Left colon (tissue), 2 donors: ENCODE data around the gene RFTN1. TPM values are rescaled to one million over a fixed set of nuclear protein-coding genes. Genes with fewer than 3 reads are reported as not detected.

Experiments
- ATAC-seq: fragments of 200-7000 bp; cut with Tn5 transposase; one replicate; pipeline ENCODE4 v1.9.1; 2020; ENCODE audit warnings: mild to moderate bottlenecking, moderate library complexity
- DNase-seq, 2 donors: peaks; one replicate each; pipeline ENCODE4 v3.0.0-alpha.2; 2020
- intact Hi-C, 2 donors: fragments of 100-400 bp; cut with DNase I in 1 of 2; cut with micrococcal nuclease in 1 of 2; formaldehyde crosslinking; loops; one replicate each; pipeline versions ENCODE4 v1.11.2 to v1.14.0; 2022; cut with DNase I, micrococcal nuclease
- total RNA-seq, 2 donors: library from RNA; stranded (reverse); fragmentation: NEBNext Ultra II Directional; extraction: Animal tissue kit (Norgen Biotek cat#: 25700); gene quantifications; one replicate each; pipeline ENCODE4 v1.2.1, GENCODE V29; 2021
- donor health status: DM: no; HTN: no; CAD: no.
- donor health status: DM: yes; HTN: yes; CAD: no.

RFTN1 gene
- total RNA-seq, 2 donors from 2014 or later = 5.3 to 10.0 TPM

DNA sequence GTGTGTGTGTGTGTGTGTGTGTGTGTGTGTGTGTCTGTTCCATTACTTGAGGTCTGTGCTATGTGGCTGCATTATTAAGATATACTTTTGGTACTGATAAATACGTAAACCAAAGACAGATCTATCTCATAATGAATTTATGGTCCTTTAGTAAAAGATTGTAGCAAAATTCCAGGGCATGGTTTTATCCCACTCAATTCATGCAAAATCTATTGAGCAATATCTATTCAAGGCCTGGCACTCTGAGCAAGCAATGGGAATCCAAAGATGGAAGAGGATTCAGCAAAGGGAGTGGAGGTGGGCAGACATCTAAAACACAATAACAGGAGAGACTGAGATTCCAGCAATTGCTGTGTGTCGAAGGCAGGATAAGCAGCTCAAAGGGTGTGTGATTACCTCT lies 86.8 kb downstream of the RFTN1 start:
- ATAC-seq (no peak), DNase-seq (no peak)
- intact Hi-C loops = no loop called here

- intact Hi-C loops = no loop called here
- DNase-seq = no peak
- ATAC-seq = no peak
These were observed 87.5 kb downstream of the RFTN1 start for GRCh38 chr3:16426029-16426400.

- DNase-seq = no peak
- ATAC-seq = no peak
These were observed 88.0 kb downstream of the RFTN1 start for GRCh38 chr3:16425398-16426028.

DNA sequence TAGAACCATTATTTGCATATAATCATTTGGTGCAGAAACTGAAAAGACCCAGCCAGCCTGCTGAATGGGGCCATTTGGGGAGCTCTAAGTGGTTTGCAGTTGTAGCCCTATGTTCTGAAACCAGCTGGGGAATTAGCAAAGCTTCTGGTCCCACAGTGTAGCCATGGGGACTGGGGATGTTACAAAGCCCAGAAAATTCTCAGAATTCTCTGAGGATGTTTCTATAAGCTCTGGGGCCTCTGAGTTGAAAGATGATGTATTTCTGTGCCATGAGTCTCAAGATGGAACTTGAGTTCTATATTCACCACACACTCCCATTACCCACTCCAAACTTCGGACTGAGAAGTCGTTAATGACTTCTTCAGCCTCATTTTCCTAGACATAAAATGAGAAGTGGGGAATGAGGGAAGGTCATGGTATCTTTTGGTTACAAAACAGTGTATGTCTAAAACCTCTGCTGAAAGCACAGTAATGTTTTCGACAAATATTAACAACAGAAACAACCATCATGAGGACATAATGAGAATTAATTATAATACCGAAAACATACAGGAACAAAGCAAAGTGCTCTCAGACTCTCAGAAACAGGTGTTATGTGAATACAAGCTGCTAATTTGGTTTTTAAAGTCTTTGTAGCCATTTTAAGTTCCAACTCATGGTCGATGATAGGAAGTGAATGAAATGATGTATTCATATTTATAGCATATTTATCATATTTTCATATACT lies 89.4 kb downstream of the RFTN1 start:
- ATAC-seq = no peak
- intact Hi-C loops = no loop called here
- DNase-seq = no peak

More at GRCh38 chr3:16425398-16426028, 88.0 kb downstream of the RFTN1 start:
- intact Hi-C loops = no loop called here

DNA sequence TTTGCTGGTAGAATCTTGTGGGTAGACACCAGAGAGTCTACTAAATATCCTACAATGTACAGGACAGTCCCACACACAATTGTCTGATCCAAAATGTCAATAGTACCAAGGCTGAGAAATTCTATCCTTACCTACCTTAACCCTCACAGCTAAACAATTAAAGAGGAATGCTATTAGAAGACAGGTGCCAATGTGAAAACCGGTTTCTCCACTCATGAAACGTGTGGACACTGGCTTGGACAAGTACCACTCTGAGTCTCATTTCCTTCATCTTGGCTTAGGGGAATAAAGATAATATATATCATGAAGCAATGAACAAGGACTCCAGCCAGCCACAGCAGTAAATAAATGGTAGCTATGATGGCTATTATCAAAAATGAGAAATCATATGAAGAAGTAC lies 90.2 kb downstream of the RFTN1 start:
- ATAC-seq (no peak), DNase-seq (no peak)

GRCh38 chr3:16419640-16420241 lies 93.8 kb downstream of the RFTN1 start:
- no peak for ATAC-seq
- intact Hi-C loops = no loop called here
- no peak for DNase-seq

More for the DNA sequence above, 90.2 kb downstream of the RFTN1 start:
- intact Hi-C loops = no loop called here

DNA sequence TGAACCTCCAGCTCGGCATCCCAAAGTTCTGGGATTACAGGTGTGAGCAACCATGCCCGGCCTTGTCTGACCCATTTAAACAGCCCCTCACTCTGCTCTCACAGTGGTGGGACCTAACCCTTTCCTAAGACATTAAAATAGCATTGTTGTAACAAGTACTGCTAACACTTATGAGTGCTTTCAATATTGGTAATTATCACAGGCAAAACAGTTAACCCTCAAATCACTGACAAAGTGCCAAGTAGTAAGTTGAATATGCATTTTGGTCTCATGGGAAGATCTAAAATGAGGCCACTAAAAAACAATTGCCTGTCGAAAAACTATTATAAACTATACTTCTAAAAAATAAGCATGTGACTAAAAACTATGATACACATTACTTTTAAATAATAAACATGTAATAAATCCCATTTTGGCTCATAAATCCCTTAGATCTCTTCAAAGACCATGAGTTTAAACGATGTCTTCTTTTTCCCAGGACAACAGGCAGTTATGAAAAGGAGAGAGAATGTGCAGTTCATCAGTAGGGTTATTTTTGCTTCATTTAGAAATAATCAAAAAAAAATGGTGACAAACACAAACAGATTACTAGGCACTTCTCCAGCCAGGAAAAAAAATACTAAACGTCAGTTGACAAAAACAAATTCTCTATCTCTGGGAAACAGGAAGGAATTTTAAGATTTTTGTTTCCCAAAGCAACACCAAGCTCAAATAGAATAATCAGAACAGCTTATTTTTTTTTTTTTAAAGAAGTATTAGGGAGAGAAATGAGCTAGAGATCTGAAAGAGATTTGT lies 95.4 kb downstream of the RFTN1 start:
- no peak for DNase-seq
- ATAC-seq = no peak
- intact Hi-C loops = no loop called here

DNA sequence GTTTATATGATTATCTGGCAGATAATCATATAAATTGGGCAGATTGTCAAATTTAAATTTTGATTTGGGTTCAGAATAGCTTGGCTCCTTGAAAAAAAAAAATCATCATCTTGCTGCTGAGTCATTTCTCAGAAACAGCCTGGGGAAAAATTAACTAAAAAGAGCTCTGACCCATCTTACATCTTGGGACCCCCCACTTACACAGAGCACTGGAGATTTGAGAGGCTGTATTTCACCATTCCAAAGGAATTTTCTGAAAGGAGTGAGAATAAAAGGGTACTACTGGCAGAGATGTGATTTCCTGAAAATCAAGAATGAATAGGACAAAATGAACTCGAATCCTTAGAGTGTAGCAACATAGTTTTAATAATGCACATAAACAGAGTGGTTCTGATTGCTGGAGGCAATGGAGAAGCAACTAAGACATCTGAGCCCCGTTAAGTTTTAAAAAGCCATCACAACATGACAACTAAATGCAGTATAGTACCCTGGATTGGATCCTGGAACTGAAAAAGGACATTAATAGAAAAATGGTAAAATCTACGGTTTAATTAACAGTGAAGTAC lies 97.5 kb downstream of the RFTN1 start:
- intact Hi-C loops = no loop called here
- ATAC-seq = no peak
- no peak for DNase-seq

DNA sequence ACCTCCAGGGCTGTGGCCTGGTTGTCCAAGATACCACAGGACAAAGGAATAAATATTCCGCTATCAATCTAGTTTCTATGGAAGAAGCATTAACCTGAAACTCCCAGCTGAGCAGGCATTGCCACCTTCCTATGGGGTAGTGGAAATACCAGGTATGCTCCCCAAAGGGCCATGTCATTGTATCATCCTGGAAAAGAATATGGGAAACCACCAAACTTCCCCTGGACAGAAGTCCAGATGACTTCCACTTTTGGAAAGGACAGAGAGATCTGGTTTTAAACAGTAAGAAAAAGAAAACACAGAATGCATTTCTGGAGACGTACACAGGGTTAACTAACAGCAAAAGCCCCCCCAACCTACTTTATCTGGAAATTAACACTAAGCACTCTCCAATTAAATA lies 100.2 kb downstream of the RFTN1 start:
- intact Hi-C loops = no loop called here
- DNase-seq = no peak
- ATAC-seq = no peak

DNA sequence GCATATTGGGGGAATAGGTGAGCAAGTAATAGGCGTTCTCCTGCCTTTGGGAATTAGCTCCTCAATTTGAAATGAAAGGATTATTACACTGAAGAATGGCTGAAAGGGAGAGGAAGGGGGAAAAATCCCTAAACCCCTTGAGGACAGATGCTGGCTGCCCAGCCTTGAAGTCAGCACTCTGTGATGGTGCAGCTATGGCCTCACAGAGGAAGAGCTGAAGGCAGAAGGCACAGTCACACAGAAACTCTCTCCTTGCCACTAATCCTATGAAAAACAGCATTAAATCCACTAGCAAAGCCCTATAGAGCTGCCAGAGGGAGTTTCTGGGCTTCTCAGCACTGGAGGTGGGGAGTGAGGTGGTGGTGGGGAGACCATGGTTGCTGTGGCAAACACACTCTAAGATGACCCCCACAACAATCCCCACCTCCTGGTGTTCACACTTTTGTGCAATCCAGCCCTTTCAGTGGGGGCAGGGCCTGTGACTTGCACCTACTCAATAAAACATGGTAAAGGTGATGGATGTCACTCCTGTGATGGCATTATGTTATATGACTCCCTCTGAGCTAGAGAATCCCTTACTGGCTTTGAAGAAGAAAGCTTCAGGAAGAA lies 101.2 kb downstream of the RFTN1 start:
- intact Hi-C loops = no loop called here
- ATAC-seq (no peak), DNase-seq (no peak)

GRCh38 chr3:16411441-16411840 lies 102.1 kb downstream of the RFTN1 start:
- no peak for ATAC-seq
- intact Hi-C loops = no loop called here

DNA sequence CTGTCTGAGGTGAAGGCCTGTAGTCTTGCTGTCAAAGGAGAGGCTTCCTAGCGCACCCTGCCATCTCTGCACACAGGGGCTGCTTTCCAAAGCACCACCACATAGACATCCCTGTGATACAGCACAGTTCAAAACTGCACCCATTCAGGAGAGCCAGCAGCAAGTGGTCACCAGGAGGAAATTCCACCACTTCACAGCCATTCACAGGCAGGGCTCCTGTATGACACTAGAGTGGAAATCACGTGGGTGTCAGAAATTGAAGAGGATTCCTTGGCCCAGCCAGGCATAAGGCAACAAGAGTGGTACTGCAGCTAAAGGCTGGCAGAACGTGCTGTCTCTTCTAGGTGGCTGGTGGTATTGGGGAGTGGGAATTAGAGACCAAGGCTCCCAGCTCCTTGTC lies 102.8 kb downstream of the RFTN1 start:
- ATAC-seq (no peak), DNase-seq (no peak)
- intact Hi-C loops = no loop called here

More at GRCh38 chr3:16411441-16411840, 102.1 kb downstream of the RFTN1 start:
- no peak for DNase-seq

DNA sequence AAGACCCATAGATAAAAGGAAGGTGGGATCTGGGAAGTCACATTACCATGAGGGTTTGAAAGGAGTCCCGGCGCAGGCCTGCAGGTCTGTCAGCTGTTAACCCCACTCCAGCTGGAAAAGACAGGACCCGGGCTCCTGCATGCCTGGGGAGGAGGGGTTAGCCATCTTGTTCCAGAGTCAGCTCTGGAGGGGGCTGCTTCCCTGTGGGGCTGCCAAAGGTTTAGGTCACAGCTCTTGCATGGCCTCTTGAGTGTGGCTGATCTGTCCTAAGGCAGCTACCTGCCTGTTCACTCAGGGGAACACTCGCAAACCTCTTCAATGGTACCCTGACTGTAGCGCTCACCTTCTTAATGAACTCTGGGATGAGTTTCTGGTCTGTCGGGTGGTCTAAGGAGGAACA lies 104.5 kb downstream of the RFTN1 start:
- ATAC-seq = no peak
- no peak for DNase-seq
- intact Hi-C loops = no loop called here

DNA sequence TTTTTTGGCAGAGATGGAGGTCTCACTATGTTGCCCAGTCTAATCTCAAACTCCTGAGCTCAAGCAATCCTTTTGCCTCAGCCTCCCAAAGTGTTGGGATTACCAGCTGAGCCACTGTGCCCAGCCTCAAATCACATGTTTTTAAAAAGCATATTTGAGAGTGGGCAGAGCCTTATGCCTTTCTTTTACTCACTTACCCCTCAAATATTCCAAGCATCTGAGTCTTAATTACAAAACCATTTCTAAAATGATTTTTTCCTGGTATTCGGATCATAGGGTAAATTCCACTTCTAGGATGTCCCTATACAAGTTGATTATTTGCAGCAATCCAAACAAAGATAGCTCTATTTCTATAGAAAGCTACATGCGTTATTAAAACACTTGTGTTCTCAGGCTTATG lies 106.1 kb downstream of the RFTN1 start:
- intact Hi-C loops = no loop called here
- ATAC-seq (no peak), DNase-seq (no peak)

GRCh38 chr3:16406579-16406978 lies 106.9 kb downstream of the RFTN1 start:
- DNase-seq = no peak
- intact Hi-C loops = no loop called here
- ATAC-seq = no peak

DNA sequence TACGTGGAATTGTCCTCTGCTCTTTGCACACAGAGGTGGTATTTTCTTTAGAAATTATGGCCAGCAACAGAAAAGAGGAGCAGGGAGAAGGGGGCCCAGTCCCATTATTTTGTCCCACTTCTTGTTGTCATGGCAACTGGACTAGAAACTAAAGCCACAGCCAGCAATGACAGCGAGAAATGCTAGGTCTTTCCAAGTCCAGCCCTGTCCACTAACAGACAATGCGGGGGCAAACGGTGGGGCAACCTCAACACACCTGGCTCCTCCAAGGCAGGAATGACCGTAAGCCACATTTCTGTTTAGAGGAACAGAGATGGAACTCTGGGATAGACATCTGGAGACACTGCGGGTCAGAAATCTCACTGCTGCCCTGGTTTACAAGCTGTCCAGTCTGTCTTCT lies 107.3 kb downstream of the RFTN1 start:
- DNase-seq (no peak), ATAC-seq (no peak)
- intact Hi-C loops = no loop called here

- no peak for ATAC-seq
- intact Hi-C loops = no loop called here
- DNase-seq = no peak
These were observed 109.1 kb downstream of the RFTN1 start for GRCh38 chr3:16404349-16404895.

DNA sequence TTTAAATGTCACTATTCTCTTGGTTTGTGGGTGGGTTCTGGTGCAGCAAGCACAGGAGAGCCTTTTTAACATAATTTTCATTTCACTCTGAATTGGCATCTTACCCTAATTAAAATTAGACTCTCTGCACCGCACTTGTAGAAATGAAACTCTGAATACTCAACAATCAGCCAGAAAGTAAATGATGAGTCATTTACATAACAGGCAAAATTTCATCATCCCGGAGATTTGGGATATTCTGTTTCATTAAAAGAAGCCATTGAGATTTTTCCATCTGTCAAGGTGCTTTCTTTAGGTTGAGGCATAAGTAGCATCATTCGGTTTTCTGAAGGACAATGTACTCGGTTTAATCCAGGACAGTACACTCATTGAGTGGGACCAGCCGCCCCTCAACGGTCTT lies 111.0 kb downstream of the RFTN1 start:
- intact Hi-C loops = no loop called here
- no peak for ATAC-seq
- DNase-seq = no peak

GRCh38 chr3:16401273-16401672 lies 112.2 kb downstream of the RFTN1 start:
- intact Hi-C loops = no loop called here
- DNase-seq (no peak), ATAC-seq (no peak)
